GM04504 (cell line): ENCODE results near the gene GRIA4.
"Not testable (repeated sequence)": the region's sequence is repeated elsewhere in the genome, so short reads cannot be mapped to it uniquely, and the experiment has no call there.

ENCODE experiments used
- DNase-seq: peaks from one replicate; pipeline ENCODE4 v3.0.0-alpha.2; 2012; ENCODE audit warnings: low read depth

The GRIA4 gene

DNA sequence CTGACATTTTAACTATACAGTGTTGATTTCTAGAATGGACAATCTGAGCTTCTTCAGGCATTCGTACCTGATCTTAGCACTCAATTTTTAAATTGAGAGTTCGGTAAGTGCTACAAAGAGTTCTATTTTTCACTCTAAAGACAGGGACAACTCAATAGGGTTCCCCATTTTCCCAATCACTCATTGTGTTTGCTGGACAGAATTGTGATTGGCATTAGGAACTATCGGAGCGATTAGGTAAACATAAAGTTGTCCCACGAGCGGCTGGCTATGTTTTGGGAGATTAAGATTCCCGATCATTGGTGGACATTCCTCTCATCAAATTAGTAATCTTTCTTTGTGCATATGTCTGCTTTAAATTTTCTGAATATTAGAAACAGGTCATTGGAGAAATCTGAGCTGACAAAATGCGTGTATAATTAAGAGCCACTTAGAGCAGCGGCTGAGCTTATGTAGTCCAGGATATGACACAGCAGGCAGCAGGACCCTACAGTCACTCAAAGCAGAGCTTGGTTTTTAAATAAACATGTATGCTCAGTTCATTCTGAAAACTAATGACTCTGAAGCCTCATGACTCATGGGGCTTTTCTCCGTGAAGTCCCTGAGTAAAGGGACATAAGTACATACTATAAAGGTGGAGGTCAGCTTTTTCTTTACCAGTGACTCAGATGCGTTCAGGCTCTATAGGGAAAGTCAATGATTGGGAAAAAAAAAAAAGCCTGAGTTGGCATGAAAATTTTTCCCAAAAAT lies 109.4 kb downstream of the GRIA4 start:
- no peak for DNase-seq

DNA sequence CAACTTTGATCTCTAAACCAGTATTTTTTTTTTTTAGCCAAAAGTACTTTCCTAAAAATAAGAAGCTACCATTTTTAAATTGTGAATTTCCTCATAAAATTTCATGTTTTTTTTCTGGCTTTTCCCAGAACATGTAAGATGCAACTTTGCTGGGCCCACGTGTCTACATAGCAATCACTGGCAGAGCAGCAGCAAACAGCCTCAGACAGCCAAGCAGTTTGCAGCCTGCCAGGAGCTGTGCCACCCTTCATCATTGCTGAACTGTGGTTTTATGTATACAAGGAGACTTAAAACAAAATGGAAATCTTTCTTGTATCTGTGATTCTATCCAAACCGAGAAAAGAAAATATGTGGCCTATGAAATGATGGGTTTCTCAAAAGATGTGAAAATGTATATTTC lies 110.2 kb downstream of the GRIA4 start:
- DNase-seq = no peak

DNA sequence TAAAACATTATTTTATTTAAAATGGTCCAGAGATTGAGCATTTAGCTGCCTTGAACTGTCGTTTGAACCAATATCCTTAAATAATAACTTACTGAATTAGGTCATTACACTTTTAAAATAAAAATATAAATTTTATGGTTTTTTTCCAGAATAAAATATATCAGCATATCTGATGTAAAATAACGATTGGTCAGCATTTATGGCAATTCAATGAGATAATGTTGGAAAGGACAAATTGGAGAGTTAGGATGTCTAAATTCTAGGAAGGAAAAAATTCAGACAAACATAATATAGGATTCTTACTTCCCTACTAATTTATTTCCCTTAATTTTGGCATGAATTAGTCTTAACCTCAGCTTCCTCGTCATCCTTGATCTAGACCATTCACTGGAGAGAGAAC lies 113.4 kb downstream of the GRIA4 start:
- DNase-seq = no peak

DNA sequence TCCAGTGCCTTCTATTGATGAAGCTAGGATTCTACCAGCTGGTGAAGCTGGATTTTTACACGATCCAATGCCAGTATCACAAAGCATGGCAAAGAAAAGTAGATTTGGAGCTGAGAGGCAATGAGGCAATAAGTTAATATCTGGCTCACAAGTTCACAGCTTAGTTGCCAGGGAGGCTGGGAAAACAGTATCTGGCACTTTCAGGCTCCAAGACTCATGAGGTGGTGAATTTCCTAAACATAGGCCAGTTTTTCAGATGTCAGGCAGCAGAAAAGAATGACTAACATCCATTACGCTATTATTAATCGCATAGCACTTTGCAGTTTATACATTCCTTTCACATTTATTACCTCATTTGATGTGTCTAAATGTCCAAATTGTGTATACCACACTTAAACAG lies 122.7 kb downstream of the GRIA4 start:
- no peak for DNase-seq

DNA sequence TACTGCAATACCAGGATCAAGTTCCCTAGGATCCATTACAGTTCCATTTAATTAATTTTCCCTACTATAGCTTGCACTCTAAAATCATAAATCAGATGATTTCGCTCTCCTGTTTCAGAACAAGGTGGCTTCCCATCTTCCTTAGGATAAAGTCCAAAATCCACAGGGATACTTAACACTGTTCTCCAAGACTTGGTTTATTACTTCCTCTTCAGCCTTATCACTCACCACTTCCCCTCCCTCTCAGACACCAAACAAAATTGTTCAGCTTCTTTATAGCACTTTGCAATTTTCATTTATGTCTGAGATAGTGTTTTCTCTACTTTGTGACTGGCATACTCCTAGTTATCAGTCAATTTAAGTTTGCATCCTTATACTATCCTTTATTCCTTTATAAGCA lies 124.6 kb downstream of the GRIA4 start:
- no peak for DNase-seq

DNA sequence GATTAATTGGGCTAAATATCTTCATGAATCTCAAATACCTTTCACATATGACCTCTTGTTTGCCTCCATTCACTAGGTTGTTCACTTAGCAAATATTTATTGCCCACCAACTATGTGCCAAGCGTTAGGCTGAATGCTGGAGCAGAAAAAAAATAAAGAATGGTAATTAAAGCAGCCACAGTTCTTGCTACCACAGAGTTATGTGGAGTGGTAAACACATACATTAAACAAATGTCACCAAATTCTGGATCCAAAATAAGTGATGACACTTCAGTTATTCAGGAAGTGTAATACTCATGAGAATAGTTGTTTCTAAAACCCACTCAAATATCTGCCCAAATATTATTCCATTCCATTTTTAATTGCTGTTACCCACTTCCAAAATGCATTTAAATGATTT lies 128.4 kb downstream of the GRIA4 start:
- DNase-seq = no peak

DNA sequence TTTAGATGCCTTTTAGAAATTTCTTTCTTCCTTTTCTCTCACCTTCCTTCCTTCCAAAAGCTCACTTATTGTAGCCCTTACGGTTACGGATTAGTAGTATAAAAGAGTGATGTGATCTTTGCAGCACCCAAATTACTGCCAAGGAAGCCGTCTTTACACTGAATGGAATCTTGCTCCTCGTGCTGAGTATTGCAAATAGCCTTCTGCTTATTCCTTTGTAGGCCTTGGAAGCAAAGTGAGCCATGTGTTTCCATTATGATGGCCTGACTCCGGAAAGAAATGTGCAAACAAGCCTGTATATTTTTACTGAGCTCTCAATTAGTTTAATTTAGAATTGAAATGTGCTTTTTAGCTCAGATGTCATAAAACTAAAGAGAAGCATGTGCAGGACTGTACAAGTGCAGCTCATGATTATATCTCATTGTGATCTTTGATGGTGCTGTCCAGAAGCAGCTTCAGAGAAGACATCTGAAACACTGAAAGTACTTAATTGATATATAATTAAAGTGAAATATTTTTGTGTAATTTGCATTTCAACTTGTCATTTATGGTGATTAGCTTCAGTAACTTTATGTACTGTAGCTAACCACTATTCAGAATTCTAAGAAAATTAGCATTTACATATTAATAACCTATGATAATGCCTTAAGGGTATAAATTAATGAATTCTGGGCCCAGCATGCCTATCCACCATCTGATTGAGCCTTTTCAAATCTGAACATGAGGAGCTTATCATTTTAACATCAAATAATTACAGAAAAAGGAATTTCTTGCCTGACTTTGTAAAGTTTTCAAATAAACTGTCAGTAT lies 129.3 kb downstream of the GRIA4 start:
- DNase-seq = no peak

DNA sequence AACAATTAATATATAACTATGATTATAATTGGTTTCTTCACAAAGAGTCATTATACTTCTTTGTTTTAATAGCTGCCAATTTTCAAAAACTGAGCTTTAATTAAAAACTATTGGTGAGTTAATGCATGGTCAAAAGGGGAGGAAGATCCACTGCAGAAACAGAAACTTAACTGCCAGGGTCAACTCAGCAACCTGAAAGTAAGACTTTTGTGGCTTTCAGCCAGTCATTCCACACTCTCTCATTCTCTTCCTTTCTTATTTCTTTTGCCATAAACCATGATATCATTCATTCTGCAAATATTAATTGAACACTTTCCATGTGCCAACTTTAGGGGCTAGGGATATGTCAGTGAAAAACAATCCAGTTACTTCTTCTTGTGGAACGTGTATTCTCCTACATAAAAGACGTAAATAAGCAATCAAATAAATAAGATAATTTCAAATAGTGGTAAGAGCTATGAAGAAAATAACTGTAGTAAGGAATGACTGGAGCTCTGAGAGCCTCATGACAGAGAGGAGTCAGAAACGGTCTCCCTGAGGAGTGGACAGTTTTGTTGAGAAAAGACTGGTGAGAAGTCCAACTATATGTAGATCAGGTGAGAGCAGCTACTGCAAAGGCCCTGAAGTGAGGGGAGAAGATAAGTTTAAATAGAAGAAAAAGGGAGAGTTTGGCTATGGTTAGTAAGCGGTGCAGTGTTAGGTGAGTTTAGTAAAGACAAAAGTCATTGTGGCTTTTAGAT lies 130.5 kb downstream of the GRIA4 start:
- DNase-seq = no peak

DNA sequence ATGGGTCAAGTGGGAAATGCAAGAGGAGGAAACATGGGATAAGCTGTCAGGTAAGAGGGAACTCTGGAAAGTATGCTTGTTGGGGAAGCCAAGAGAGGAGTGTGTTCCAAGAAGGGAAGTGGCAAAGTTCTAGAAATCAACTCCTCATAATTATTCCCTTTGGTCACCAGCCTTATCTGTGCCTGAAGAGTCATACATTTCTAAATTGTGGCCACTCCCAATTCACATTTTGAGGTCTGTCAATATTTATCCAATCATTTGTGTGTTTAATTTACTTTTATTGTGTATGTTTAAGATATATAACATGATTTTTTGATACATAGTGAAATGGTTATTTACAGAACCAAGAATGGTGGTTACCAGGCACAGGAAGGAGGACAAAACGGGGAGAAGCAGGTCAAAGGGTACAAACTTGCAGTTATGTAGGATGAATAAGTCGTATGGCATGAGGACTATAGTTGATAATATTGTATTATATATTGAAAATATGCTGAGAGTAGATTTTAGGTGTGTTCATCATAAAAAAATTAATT lies 131.7 kb downstream of the GRIA4 start:
- no peak for DNase-seq

DNA sequence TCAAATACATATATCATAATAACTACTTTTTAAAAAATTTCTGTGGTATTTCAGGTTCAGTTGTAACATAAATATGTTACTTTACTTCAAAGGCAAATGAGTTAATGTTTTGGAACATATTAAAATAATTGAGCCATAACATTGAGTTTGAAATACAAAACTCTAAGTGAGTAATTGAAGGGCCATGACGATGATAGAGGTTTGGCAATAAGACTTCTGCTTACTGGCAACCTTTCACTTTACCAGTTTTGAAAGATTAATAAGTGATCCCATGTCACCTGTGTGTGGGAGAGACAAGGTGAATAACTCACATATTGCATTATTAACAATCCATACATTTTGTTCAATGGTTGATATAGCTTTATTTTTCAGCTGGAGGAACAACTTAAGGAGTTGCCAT lies 144.4 kb downstream of the GRIA4 start:
- DNase-seq = no peak

DNA sequence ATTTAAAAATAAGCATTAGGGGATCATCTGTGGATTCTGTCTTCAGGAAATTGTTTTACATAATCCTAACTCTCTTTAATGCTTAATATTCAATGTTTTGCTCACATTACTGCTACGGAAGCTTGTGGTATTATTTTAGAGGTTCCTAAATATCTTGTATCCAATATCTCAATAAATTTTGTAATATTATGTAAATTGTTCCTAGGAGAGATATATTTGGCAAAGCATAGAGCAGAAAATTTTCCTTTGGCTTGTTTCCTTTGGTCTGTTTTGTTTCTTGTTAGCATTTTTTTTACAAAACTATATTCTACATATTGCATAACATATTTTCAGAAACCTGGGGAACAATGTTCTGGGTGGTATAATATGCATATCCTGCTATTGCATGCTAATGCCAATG lies 144.8 kb downstream of the GRIA4 start:
- no peak for DNase-seq

DNA sequence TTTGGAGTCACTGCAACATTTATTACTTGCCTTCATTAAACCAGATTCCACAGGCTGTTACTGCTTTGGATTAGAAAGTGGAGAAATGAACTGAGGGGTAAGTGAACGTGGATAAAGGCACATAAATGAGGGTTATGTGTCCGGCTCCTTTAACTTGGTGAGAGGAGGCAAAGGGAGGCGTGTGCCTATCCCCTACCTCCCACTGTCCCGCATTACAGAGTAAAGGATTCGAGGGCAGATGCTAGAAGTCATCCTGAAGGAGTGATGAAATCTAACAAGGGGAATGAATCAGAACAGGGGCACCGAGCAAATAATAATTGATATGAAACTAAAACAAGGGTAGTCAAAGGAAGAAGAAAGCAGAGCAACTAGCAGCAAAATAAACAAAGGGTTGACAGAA lies 147.2 kb downstream of the GRIA4 start:
- no peak for DNase-seq

DNA sequence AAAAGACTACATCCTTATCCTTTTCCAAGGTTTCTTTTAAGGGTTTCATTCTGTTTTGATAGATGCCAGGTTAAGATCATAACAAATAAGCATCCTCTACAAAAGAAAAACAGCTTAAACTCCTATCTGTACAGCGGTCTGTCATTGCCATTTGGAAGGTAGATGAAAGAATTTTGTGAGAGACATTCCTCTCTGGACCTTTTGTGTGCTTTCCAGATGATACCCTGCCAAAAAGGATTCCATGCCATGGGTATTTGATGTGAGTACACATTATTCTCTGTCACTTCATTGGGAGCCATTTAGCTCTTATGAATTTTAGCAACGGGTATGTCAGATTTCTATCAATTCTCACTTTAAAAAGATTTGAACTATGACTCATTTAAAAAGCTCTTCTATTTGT lies 153.7 kb downstream of the GRIA4 start:
- no peak for DNase-seq

DNA sequence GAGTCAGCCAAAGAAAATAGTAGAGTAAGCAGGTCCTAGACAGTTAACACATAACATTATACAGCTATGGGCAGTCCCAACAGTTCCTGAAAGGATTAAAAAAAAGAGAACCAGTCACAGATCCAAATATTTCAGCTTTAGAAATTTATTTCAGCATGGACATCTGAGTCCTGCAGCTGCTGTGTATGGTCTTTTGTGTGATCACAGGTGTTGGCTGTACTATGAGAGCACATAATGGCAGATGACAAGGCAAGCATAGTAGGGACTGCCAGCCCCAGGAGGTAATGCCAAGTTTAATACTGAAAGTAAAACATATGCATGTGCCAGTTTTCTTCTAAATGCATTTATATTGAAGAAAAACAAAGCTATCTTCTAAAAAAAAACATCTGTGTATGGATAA lies 158.1 kb downstream of the GRIA4 start:
- no peak for DNase-seq

DNA sequence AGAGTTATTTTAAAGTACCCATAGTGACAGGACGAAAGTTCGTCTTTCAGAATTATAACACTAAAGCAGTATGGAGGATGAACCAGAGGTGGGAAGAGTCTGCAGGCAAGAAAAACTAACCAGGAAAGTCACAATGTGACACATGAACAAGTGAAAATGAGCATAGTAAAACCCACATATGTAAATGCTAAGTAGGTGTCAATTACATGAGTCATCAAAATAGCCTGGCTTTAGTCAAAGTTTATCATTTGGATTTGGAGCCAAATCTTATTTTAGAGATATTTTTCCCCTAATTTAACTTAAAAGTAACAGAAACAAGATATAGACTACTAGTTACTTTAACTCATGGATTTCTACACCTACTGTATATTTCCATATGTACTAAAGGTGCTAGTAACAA lies 159.8 kb downstream of the GRIA4 start:
- DNase-seq = no peak

DNA sequence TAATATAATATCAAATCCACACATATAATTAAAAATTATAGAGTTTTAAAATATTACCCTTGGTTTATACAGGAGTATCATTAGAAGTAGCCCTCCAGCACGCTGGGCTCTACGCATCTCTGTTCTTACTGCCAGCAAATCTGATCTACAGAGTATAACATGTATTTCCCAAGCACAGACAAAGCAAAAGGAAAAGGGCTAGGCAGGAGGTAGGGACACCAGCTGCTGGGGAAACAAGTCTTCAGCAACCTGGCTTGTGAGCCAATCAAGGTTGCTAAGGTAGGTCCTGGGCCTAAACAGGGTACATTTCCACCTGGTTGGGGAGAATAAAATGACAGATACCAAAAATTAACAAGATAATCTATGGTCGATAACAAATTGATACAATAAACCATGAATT lies 163.6 kb downstream of the GRIA4 start:
- DNase-seq = not testable (repeated sequence)

DNA sequence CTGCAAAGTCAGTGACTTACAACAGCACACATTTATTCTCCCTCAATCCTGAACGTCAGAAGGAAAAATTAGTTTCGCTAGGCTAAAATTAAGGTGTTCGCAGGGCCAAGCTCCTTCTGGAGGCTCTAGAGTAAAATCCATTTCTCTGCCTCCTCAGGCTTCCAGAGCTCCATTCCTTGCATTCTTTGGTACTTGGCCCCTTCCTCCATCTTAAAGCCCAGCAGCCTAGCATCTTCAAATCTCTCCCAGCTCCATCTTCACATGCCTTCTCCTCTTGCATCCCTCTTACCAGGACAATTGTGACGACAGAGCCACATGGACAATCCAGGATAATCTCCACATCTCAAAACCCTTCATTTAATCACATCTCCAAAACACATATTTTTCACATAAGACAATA lies 165.0 kb downstream of the GRIA4 start:
- no peak for DNase-seq

DNA sequence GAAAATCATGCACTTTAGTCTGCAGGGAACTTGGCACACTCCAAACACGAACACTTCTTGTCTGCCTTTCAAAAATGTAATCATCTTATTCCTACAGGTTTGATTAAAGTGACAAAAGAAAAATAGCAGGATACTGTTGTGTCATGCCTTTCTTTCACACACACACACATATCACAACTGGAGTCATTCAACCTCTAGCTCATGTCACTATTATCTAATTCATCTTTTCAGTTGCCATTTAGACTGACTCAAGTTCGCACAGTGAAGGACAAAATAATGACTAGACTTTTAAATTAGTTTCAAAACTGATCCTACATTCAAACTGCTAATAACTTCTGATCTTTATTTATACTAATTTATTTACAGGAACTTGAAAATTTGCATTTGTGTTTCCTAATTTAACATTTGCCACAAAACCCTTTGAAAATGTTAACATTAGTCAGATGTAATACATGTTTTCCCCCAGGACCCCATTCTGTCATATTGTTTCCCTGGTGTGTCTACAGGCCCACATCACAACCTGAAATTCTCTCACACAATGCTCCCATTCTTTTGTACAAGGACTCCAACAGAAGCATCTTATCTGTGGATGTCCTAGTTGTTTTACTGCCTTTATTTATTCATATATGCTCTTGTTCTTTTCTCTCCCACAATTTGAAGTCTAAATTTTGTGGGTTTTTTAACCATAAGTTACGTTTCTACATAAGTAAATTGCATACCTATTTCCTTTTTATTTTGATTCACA lies 171.1 kb downstream of the GRIA4 start:
- no peak for DNase-seq

DNA sequence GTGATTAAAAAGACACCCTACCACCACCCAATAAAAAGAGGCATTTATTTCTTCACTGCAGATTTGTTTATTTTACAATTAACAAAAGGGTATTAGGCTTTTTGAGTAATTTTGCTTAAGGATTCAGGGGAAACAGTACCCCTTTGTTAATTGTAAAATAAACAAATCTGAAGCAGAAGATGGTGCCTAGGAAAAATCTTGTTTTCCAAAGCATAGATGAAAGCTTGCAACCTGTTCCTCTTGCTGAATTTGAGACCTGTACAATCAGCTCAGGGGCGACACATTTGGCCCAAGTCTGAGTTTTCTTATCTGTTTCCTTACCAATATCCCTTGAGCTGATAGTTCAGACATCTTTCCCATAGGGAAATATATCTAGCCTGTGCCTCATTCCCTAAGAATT lies 171.9 kb downstream of the GRIA4 start:
- DNase-seq = no peak

DNA sequence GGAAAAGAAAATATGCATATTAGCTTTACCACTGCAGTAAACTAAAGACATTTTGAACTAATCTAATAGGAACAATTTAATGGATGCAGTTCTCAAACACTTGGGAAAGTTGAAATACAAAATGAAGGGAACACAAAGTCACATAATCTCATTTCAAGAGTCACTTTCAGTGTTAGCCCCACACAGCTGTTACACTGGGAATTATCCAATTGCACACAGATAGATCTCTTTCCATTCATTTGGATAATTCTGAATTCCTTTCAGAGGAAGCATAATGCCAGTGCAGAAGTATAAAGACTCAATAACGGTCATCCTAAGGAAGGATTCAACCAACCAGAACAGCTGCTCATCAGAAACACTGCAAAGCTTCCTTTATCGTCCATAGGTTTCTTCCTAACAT lies 173.3 kb downstream of the GRIA4 start:
- no peak for DNase-seq

DNA sequence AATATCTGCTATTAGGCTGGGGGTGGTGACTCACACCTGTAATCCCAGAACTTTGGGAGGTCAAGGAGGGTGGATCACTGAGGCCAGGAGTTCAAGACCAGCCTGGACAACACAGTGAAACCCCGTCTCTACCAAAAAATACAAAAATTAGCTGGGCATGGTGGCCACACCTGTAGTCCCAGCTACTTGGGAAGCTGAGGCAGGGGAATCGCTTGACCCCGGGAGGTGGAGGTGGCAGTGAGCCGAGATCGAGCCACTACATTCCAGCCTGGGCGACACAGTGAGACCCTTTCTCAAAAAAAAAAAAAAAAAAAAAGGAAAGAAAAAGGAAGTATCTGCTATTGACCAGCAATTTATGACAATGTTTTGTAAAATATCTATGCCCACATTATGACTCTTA lies 176.0 kb downstream of the GRIA4 start:
- not testable (repeated sequence) for DNase-seq

DNA sequence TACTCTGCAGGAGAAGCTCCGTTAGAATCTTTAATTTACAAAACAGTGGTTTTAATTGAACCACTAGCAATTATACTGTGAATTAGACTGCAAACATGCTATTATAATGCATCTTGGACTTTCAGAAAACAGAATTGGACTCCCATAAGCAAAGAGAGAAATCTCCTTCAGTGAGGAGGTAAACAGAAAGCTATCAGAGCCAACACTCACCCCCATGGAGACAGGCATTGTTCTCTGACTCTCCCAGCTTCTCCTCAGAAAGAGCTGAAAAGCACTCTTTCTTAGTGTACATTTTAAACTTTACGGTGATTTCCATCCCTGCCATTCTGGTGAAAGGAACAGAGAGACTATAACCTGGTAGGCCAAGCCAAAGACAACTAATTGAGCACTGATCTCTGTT lies 176.9 kb downstream of the GRIA4 start:
- no peak for DNase-seq
